GM19240 (cell line): Measurements from ENCODE around the gene PLEKHM3.
"Not testable (repeated sequence)": the region's sequence is repeated elsewhere in the genome, so short reads cannot be mapped to it uniquely, and the experiment has no call there.

Experiments used
- DNase-seq: peaks from one replicate; pipeline ENCODE4 v3.0.0; 2011; ENCODE audit warnings: low spot score; ENCODE audit not compliant: insufficient read length

Gene PLEKHM3

DNA sequence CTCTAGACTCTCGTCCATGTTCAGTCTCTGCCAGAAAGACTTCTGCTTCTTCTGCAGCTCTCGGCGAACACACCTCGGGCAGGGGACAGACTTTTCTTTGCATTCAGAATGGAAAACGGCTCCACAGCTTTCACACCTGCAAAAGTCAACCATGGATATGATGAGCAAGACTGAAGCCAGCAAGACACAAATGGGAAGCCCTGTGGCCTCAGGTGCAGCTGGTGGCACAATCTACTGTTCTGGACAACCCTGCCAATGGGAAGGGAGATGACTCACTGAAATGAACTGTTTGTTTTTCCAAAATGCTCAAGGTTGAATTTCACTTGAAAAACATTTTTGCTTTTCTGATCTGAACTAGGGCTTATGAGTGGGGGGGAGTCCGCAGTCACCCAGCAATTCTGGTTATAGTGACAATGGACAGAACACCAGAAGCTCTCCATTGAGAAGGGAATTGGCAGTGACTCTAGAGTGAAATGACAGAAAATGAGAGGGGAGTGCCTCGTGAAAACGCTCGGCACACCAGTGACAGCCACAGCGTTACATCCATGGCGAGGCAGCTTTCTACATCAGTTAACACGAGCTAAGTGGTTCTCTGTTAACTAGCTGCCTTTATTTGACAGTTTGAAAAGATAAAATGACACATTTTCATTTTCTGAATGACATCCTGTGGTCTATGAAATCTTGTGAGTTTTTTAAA, 196.8 kb downstream of the PLEKHM3 start:
- no peak for DNase-seq

DNA sequence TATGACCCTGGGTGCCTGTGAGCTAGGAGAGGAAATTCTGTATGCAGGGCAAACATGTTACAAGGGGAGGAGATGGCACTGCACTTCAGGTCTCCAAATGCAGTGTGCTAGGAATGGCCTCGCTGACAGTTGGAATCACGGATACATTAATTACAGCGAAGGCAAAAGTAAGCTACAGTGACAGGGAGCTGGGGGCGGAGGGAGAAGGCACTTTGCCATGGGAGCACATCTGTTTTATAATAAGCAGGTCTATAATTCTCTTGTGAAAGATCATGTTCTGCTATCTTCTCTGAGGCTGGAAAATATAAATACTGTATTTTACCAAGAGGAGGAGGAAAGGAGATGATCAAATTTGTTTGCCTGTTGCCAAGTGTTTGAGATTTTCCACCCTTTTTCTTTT, 199.3 kb downstream of the PLEKHM3 start:
- DNase-seq: no peak

DNA sequence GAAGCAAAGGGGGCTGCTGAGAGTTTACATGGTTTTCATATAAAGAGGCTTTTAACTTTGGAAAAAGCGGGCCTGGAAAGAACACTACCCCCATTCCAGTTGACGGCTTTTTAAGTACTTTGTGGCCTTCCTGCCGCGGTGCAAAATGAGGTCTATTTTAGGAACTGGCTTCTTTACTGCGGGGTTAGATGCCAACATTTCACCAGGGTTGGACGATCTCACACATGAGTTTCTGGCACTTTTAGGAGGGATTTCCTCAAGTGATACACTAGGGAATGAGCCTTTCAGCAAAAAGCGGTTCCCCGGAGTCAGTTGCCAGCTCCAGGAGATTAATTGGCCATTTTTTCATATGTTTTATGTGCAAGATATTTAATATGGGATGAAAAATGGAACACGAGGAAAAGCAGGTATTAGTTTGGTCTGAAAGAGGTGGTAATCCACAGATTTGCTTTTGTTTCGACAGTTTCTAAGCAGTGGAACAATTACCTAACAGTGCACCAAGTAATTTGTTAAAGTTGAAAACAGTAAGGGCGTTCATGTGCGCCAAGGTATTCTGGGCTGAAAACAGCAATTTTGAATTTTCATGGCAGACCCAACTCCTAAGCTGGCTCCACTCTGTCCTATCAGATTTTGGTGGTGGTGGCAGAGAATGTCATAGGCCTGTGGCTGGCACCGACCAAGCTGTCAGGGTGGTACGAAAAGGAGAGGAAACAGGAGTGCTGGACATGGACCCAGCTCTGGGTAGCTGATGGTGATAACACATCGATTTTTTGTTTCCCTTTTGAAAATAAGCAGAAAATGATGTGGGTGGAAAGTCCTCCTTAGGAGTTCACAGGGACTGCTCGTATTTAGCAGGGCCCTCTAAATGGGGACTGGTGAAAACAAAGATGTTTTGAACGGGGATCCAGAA, 200.0 kb downstream of the PLEKHM3 start:
- no peak for DNase-seq

DNA sequence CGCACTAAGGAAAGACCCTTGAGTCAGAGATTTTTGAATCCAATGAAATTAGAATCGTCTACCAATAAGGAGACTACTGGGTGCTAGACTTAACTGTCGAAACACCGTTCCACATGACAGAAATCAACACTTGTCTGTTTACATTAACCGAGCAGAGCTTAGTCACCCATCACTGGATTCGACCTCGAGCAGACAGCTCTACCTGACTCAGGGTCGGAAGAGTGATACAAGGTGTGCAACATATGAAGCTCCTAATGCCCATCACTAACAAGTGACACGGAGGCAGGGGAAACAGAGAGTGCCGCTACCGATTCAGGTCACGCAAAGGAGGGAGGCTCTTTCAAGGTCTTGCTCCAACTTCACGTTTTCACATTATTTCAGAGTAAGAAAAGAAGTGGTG, 201.5 kb downstream of the PLEKHM3 start:
- DNase-seq: no peak

DNA sequence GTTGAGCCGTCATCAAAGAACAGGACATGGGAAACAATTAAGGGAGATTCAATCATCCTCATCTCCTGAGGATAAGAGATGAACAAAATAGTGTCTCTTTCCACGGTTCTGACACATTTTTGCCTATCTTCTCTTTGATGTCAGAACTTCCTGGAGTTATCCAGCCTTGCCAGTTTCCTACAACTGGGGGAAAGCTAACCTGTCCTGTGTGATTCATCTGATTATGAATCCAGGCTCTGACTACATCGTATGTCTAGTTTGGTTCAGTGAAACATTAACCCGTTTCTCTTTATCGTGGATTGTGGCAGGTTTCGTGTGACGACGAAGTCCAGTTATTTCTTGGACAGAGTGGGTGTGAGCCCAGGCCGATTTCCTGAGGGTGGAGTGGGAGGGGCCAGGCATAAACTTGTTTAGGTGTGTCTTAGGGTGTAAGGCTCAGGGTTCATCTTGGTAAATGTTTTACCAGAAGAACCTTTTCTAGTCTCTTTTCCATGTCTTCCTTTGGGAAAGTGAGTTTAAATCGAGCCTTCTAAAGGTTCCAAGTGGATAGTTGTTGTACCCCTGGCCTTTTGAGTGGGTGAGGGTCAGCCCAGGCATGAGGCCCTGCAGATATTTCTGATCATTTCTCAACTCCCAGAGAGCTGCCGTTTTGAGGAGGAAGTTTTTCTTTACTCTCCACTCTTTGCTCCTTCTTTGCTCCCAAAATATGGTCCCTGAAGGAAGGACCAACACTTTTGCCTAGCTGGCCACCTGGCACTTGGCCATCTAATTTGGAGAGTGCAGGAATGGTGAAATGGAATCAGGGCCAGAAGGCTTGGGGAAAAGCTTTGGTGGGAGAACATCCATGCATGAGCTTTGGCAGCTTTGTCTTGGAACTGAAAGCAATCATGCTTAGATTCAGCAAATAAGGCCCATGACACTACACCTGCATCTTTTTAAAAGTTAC, 205.2 kb downstream of the PLEKHM3 start:
- no peak for DNase-seq

DNA sequence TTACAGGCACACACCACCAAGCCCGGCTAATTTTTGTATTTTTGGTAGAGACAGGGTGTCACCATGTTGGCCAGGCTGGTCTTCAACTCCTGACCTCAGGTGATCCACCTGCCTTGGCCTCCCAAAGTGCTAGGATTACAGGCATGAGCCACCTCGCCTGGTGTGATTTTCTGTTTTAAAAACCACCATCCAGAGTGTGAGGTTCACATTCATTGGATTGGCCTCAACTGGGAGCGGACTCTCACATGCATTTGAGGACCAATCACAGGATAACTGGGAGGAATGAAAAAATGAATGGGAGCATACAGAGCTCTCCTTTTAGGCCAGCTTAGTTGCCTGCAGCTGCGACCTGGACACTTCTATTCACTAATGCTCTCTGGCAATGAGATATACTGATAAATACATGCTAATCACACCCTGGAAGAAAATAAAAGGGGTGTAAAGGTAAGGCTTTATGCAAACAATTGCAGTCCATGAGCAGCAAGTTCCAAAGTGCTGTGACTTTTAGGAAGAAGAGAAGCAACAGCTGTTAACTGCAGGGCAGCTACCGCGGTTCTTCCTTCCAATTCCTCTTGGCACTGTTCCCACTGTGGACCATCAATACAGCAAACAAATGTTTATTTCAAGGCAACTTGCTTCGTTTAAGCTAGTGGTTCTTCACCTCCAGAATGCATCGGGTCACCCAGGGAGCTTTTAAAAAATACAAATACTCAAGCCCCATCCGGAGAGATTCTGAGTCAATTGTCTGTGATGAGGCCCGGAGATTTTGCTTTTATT, 206.1 kb downstream of the PLEKHM3 start:
- no peak for DNase-seq

DNA sequence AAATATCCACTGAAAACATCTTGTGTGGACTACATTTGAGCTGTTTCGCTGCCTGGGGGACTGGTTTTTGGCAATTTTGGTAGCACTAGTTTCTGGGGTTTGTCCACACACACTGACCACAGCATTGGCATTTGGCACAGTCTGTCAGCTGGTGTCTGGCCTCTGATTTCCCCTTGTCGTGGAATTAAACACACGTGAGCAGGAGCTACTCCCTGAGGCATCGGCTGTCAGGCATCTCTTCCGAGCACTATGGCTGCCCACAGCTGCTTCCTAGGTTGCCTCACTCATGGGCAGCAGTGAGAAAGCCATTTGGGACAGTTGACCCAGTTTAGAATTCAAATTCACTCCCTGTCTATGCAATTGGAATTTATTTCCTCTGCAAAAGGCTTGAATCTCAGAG, 208.8 kb downstream of the PLEKHM3 start:
- no peak for DNase-seq

DNA sequence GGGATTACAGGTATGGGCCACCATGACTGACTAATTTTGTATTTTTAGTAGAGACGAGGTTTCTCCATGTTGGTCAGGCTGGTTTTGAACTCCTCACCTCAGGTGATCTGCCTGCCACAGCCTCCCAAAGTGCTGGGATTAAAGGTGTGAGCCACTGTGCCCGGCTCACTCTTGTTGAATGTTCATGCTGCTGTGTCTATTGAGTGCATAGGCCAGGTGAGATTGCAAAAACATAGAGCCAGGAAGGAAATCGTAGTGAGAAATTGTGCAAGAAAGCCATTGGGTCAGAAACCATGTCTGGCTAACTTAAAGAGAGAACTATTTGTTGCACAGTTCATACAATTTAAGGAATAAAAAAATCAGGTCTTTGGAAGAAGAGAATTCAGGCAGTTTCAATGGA, 210.1 kb downstream of the PLEKHM3 start:
- no peak for DNase-seq

DNA sequence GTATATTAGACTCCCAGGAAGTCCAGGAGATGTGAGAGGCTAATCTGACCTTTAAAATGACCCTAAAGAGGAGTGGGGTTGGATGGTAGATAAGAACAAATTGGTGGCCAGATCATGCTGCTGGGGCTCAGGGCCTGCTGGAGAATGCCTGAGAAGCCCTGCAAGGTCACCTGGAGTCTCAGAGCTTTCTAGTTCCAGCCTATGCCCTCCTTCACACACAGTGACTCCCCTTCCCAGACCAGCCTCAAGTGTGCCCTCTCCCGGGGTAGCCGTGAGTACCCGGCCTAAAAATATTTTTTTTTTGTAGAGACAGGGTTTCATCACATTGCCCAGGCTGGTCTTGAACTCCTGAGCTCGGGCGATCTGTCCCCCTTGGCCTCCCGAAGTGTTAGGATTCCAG, 211.4 kb downstream of the PLEKHM3 start:
- no peak for DNase-seq

DNA sequence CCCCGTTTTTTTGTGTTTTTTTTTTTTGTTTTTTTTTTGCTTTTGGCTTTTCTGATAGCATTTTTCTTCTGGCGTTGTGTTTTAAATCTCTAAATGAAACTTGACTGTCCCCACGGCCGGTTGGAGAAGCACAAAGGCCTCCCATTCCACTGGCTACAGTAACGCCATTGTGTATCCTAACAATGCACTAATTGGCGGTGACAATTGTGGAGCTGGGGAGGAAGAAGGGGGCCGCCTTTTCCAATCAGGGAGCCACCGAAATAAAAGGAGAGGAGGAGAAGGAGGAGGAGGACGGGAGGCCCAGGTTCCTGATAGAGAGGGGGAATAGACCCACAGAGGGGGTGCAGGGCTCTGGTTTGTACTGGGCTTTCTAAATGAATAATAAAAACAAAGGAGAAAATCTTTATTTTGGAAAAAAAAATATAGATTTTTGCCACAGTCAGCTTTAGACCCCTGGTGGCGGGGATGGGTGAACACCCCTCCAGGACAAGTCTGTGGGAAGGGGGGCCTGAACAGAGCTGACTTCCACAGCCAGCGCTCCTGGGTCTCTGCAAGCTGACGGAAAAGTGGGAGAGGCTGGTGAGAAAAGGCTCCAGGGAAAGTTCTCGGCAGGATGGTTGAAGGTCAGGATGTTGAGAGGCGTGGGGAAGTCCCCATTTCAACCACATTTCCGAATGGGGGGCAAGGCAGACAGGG, 212.0 kb downstream of the PLEKHM3 start:
- no peak for DNase-seq

DNA sequence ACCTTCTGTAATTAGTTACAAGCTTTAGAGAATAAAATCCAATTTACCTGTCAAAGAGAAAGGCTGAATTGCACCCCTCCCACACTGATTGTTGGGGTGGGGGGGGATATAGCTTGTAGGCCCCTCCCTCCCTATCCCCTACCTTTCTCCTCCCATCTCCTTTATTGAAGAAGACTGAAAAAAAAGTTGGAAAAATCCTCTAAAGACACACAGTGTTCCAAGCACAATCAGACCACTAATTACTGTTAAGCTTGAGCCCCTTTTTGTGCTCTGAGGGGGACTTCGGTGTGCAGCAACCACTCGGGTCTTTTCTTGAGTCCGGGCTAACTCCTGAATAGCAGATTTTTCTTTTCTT, 212.6 kb downstream of the PLEKHM3 start:
- DNase-seq: no peak

DNA sequence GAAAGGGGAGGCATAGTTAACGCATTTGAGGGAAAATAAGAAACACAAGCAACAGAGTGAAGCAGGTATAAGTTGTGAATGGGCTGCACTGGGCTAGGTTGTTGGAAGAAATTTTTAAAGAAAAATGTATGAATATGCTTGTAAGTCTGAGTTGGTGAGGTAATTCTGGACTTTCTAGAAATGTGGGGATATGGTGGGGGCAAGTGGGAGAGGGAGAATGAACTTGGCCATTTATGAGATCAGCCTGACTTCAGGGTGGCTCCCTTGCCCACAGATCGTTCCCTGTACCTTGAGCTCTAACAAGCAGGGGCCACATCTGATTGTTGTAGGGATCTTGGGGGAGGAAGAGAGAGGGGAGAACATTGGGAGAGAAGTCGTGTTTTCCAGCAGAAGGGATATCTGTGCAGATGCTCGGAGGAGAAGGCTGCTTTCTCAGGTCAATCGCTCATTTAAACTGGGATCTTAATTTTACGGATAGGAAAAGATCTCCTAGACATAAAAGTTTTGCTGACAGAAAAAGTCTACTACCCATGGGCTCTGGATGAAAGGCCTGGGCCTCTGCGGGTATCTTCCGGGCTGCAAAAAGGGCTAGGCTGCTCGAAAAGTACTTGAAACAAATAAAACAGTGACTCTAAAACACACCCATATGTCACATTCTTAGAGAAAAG, 213.1 kb downstream of the PLEKHM3 start:
- no peak for DNase-seq

DNA sequence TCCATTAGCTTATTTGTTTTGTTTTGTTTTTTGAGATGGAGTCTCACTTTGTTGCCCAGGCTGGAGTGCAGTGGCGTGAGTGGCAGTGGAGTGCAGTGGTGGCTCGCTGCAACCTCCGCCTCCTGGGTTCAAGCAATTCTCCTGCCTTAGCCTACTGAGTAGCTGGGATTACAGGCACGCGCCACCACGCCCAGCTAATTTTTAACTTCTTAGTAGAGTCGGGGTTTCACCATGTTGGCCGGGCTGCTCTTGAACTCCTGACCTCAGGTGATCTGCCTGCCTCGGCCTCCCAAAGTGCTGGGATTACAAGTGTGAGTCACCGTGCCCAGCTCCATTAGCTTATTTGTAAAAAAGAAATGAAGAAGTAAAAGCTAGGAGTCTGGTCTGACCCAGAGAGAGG, 213.7 kb downstream of the PLEKHM3 start:
- not testable (repeated sequence) for DNase-seq

DNA sequence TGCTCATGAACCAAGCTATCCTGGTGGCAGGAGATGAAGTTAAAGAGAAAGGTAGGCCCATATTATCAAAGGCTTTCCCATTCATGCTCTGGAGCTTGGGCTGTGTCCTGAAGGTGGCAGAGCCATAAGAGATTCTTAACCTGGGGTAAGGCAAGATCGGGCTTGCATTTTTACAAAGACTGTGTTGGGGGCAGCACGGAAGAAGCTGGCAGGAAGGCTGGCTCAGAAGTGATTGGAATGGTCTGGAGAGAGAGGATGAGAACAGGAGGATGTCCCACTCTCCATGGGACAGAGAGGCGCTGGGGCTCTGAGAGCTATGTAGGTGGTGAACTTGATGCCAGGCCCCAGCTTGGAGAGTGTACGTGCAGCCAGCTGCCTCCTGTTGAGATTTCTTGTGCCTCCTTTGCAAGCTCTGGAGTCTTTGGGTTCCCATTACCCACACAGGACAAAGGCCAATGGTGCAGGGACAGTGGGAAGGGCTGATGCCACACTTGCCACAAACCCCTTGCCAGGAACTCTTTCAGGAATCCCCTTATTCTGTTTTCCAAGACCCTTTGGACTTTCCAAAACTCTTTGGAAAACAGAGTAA, 215.0 kb downstream of the PLEKHM3 start:
- DNase-seq: no peak

DNA sequence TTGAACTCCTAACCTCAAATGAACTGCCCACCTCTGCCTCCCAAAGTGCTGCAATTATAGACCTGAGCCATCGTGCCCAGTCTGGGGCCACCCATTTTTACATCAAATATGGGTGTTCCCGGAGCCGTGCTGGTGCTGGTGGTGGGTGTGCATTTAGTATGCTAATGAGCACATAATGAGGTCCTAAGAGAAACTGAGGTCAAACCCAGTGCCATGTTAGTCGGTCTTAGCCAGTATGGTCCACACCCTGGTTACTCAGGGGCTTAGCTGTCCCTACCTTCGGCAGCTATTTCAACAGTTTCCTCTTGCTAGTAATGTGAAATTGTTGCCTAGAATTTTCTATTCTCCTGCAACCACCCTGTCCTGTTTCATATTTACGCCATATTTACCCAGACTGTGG, 217.2 kb downstream of the PLEKHM3 start:
- no peak for DNase-seq

DNA sequence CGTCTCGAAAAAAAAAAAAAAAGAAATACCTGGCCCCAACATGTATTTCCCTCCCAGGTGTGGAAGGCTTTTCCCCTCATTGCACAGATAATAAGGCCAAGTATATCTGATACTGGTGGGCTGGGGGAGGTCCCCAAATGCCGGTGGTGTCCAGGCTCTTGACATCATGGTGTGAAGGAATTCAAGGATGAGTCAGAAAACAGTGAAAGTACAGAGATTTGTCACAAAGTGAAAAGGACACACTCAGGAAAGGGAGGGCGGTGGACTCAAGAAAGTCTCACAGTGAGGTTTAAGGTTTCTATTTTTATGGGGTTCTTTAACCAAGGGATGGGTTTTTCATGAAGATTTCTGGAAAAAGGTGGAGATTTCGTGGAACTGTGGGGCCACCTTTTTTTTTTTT, 217.8 kb downstream of the PLEKHM3 start:
- DNase-seq: no peak

DNA sequence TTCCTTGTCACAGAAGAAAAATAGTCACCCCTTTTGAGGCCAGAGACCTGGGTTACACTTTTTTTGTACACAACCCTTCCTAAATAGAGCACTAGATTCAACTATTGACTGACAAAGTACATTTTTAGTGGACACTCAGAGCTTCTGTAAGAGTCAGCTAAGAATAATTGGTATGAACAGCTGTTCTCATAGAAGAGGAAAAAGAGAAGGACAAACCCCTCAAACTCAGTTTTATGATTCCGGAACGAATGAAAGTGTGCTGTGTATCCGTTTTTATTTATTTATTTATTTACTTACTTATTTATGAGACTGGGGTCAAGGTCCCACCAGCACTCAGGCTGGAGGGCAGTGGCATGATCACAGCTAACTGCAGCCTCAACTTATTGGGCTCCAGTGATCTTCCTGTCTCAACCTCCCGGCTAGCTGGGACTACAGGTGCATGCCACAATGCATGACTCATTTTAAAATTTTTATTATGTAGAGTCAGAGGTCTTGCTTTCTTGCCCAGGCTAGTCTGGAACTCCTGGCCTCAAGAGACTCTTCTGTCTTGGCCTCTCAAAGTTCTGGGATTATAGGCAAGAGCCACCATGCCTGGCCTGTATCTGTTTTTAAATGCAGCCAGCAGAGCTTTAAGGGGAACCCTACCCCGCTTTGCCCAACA, 219.6 kb downstream of the PLEKHM3 start:
- DNase-seq: no peak

DNA sequence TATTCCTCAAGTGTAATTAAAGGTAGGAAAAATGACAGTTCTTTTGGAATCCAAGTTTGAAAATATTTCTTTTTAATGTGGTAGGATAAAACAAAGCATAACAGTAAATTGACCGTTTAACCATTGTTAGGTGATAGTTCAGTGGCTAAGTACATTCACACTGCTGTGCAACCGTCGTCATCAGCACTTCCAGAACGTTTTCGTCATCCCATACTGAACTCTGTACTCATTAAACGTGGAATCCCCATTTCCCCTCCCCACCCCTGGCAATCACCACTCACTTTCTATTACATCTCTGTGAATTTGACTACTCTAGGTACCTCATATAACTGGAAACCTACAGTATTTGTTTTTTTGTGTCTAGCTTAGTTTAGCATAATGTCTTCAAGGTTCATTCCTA, 222.7 kb downstream of the PLEKHM3 start:
- no peak for DNase-seq

DNA sequence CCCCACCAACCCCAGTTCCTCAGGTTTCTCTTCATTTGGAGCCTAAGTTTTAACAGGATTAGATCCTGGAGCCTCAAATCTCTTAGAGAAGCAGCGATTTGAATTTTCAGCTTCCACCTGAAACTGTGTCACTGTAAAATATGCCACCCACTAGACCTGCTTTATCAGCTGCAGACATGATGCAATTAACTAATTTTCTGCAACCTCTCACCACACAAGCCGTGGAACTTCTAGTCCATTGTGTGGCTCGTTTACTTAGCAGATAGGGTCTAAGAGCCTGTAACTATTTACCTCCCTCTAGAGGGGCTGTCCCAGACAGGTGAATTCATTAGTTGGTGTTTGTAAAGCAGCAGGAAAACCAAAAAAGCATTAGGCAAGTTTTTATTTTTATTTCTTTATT, 224.1 kb downstream of the PLEKHM3 start:
- no peak for DNase-seq
